Peyer's patch (tissue), 4 donors: Measurements from ENCODE around the gene PRR20G. TPM values are rescaled to one million over a fixed set of nuclear protein-coding genes. Genes with fewer than 3 reads are reported as not detected.
A peak's percentile ranks its signal among the peaks of the same experiment; 100 is the strongest.

Source experiments
- DNase-seq, 3 donors: peaks; one replicate each; pipeline ENCODE4 v3.0.0-alpha.2; 2017 to 2019
- H3K27ac ChIP-seq, 4 donors: fragments of 200-600 bp; sonication (generic); one replicate each; pipeline ENCODE4 v1.5.1; 2016 to 2019
- H3K27me3 ChIP-seq, 2 donors: fragments of 200-600 bp; sonication (generic); one replicate each; pipeline ENCODE4 v1.5.1; 2019
- H3K36me3 ChIP-seq, 3 donors: fragments of 200-600 bp; sonication (generic); one replicate each; pipeline ENCODE4 v1.5.1; 2016 to 2019
- H3K4me1 ChIP-seq, 4 donors: fragments of 200-600 bp; sonication (generic); one replicate each; pipeline ENCODE4 v1.5.1; 2016 to 2019
- H3K4me3 ChIP-seq, 4 donors: fragments of 200-600 bp; sonication (generic); 1 replicate in 3 of 4; 2 replicates in 1 of 4; pipeline ENCODE4 v1.5.1; 2016 to 2019; ENCODE audit warnings: mild to moderate bottlenecking in 1 of 4
- H3K9me3 ChIP-seq, 4 donors: fragments of 200-600 bp; sonication (generic); one replicate each; pipeline ENCODE4 v1.5.1; 2016 to 2019; ENCODE audit warnings: mild to moderate bottlenecking in 1 of 4
- POLR2A ChIP-seq, 2 donors: fragments of 450-650 bp; IDR thresholded peaks; one replicate each; pipeline ENCODE4 v1.5.1; 2017; ENCODE audit warnings: antibody characterized with exemption in 2 of 2, mild to moderate bottlenecking in 2 of 2, moderate library complexity in 2 of 2
- total RNA-seq, 4 donors: library from RNA; depleted of rRNA; stranded (reverse); fragments of >200 nt; gene quantifications; one replicate each; pipeline ENCODE4 v1.1.0, GENCODE V29; 2016
- TF ChIP-seq, protein P1 (sequence below), 6 experiments: fragments of 450-650 bp in 4 of 6; fragments of 200-600 bp in 2 of 6; sonication (generic) in 1 of 6; IDR thresholded peaks; one replicate each; pipeline ENCODE4 v1.5.1; 2017 to 2019; ENCODE audit warnings: antibody characterized with exemption in 6 of 6, mild to moderate bottlenecking in 3 of 6, moderate library complexity in 1 of 6

PRR20G gene
- total RNA-seq, 4 donors from 2014 or later: not detected

- Histone ChIP-seq H3K27me3 (no peaks in the 10 kb centered on the region), H3K4me1 (no peaks in the 10 kb centered on the region), H3K9me3 (no peaks in the 10 kb centered on the region), H3K36me3 (no peaks in the 10 kb centered on the region), H3K27ac (no peak overlapping the region), H3K4me3 (no peak overlapping the region)
- no peak for TF ChIP-seq POLR2A (IDR thresholded peaks at IDR 0.05)
- TF ChIP-seq, protein P1, sequence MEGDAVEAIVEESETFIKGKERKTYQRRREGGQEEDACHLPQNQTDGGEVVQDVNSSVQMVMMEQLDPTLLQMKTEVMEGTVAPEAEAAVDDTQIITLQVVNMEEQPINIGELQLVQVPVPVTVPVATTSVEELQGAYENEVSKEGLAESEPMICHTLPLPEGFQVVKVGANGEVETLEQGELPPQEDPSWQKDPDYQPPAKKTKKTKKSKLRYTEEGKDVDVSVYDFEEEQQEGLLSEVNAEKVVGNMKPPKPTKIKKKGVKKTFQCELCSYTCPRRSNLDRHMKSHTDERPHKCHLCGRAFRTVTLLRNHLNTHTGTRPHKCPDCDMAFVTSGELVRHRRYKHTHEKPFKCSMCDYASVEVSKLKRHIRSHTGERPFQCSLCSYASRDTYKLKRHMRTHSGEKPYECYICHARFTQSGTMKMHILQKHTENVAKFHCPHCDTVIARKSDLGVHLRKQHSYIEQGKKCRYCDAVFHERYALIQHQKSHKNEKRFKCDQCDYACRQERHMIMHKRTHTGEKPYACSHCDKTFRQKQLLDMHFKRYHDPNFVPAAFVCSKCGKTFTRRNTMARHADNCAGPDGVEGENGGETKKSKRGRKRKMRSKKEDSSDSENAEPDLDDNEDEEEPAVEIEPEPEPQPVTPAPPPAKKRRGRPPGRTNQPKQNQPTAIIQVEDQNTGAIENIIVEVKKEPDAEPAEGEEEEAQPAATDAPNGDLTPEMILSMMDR (IDR thresholded peaks at IDR 0.05): no peak
- DNase-seq: no peak
Observed at GRCh38 chr3:127289706-127290575, 2.1 kb upstream of the PRR20G start.

DNA sequence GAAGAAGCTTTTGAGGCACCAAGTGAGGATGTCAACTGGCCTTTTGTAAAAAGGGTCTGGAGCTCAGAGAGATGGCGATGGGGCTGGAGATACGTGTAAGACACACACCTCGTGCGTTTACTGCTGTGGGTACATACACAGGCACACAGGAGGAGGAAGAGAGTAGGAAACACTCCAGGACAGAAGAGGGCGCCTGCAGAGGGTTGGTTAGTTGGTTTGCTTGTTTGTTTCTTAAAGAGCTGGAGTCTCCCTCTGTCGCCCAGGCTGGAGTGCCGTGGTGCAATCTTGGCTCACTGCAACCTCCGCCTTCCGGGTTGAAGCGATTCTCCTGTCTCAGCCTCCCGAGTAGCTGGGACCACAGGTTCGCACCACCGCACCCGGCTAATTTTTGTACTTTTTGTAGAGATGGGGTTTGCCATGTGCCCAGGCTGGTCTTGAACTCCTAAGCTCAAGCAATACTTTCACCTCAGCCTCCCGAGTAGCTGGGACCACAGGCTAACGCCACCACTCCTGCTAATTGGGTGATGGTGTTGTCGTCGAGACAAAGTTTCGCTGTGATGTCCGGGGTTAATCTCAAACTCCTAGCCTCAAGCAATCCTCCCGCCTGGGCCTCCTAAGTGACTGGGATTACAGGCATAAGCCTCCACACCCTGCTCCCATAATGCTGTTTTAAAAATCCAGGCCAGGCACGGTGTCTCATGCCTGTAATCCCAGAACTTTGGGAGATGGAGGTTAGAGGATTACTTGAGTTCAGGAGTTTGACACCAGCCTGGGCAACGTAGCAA is 1.3 kb upstream of the PRR20G start:
- no peaks in the 10 kb centered on the region for H3K9me3 ChIP-seq
- TF ChIP-seq, protein P1 (IDR thresholded peaks at IDR 0.05): peak in 1 of 6 experiments; percentile 16
- no peak for TF ChIP-seq POLR2A (IDR thresholded peaks at IDR 0.05)

DNA sequence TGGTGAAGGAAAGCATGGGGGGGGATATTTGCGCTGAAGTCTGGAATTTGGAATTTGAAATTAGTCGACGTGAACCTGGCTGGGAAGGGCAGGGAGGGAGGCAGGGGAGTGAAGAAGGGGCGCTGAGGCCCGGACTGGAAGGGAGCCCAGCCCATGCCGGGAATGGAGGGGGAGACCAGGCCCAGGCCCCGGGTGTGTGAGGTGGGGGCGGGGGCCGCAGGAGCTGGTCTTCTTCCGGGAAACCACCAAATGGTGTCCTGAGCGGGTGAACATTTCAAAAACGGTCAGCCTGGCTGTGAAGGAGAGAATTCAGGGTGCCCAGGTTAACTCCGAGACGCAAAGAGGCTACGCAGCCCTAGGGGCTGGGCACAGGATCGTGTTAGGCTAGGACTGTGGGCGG is 497 bp upstream of the PRR20G start:
- H3K9me3 ChIP-seq: no peaks in the 10 kb centered on the region
- DNase-seq: no peak
- no peak for TF ChIP-seq POLR2A (IDR thresholded peaks at IDR 0.05)
- TF ChIP-seq, protein P1 (IDR thresholded peaks at IDR 0.05): no peak
- H3K27me3 ChIP-seq: no peaks in the 10 kb centered on the region
- H3K27ac ChIP-seq: no peak overlapping the region
- no peaks in the 10 kb centered on the region for H3K36me3 ChIP-seq
- H3K4me3 ChIP-seq: no peak overlapping the region
- no peaks in the 10 kb centered on the region for H3K4me1 ChIP-seq

More for the DNA sequence above, 1.3 kb upstream of the PRR20G start:
- no peak overlapping the region for H3K27ac ChIP-seq
- no peaks in the 10 kb centered on the region for H3K27me3 ChIP-seq
- H3K36me3 ChIP-seq: no peaks in the 10 kb centered on the region
- no peak for DNase-seq
- no peaks in the 10 kb centered on the region for H3K4me1 ChIP-seq
- no peak overlapping the region for H3K4me3 ChIP-seq

DNA sequence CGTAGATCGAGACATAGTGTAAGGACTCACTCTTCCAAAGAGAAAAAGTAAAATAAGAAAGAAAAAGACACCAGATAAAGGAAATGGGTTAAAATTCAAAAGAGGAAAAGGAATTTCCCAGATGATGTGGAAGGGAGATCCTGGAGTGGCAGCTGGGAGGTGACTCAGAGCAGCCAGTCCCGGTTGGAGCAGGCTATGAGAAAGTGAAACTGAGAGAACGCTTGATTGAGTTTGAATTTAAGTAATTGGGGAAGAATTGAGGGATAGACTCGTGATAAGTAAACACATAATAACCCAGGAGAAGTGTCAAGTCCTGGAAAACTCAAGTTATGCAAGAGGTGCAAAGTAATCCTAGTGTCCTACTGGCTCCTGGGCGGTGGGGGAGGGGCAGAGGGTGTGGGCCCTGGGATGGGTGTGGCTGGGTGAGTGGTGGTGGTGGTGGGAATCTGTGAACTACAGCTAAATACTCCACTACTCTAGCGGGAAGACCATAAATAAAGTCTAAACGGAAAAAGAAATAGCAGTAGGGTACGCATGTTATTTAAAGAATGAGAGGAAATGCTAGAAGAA is 1.2 kb downstream of the PRR20G start:
- TF ChIP-seq, protein P1 (IDR thresholded peaks at IDR 0.05): no peak
- TF ChIP-seq POLR2A (IDR thresholded peaks at IDR 0.05): no peak
- H3K9me3 ChIP-seq: no peaks in the 10 kb centered on the region

GRCh38 chr3:127284258-127284657 is 3.6 kb downstream of the PRR20G start:
- no peak for TF ChIP-seq POLR2A (IDR thresholded peaks at IDR 0.05)
- TF ChIP-seq, protein P1 (IDR thresholded peaks at IDR 0.05): no peak

More for the DNA sequence above, 1.2 kb downstream of the PRR20G start:
- no peaks in the 10 kb centered on the region for H3K4me1 ChIP-seq
- DNase-seq: no peak
- H3K27ac ChIP-seq: no peak overlapping the region
- no peak overlapping the region for H3K4me3 ChIP-seq
- H3K36me3 ChIP-seq: no peaks in the 10 kb centered on the region
- no peaks in the 10 kb centered on the region for H3K27me3 ChIP-seq

More at GRCh38 chr3:127284258-127284657, 3.6 kb downstream of the PRR20G start:
- Histone ChIP-seq H3K36me3 (no peaks in the 10 kb centered on the region), H3K4me3 (no peak overlapping the region), H3K9me3 (no peaks in the 10 kb centered on the region), H3K4me1 (no peaks in the 10 kb centered on the region), H3K27me3 (no peaks in the 10 kb centered on the region), H3K27ac (no peak overlapping the region)
- no peak for DNase-seq
